ENCODE measurements around the gene PRKAG2.

GRCh38 chr7:151710646-151711434 is 166.1 kb downstream of the PRKAG2 start:
- TF ChIP-seq EP300 (IDR thresholded peaks at IDR 0.05; ENCODE audit: low read depth) (no peak), CTCF (IDR thresholded peaks at IDR 0.05) (no peak)

Measured in transverse colon (tissue), 3 donors.